HCT116 (cell line): ENCODE results near the gene BEND6. TPM values are rescaled to one million over a fixed set of nuclear protein-coding genes. Genes with fewer than 3 reads are reported as not detected.

Experiments used
- ATAC-seq: fragments of 200-7000 bp; cut with Tn5 transposase; 2 replicates; pipeline ENCODE4 v1.9.1; 2020; ENCODE audit warnings: mild to moderate bottlenecking, moderate library complexity
- Bru-seq: library from RNA; stranded (reverse); fragments of 400-500 nt; gene quantifications from one replicate; lab custom pipeline; 2021; lab: Mats Ljungman, UMichigan
- BruChase-seq, 2 experiments: library from RNA; stranded (reverse); fragments of 400-500 nt; gene quantifications; one replicate each; lab custom pipeline; 2021; lab: Mats Ljungman, UMichigan
- BruUV-seq: library from RNA; stranded (reverse); fragments of 400-500 nt; replicated peaks from 2 replicates; lab custom pipeline; 2021; lab: Mats Ljungman, UMichigan
- CTCF ChIA-PET: fragments of 300-600 bp; sonication (Branson Sonifier 250); formaldehyde crosslinking; loops from one replicate; lab custom pipeline; 2021; ENCODE audit warnings: antibody characterized with exemption; lab: Charles Lee
- POLR2A ChIA-PET: fragments of 300-600, 350-600 bp; sonication (Branson Sonifier 250); formaldehyde crosslinking; loops from one replicate; lab custom pipeline; 2021; ENCODE audit warnings: antibody characterized with exemption; lab: Charles Lee
- RAD21 ChIA-PET, 2 experiments: fragments of 300-600 bp; sonication (Branson Sonifier 250); formaldehyde crosslinking; loops; one replicate each; lab custom pipeline; 2023; ENCODE audit warnings: low total read pairs in 2 of 2; ENCODE audit not compliant: uncharacterized antibody in 2 of 2, unreplicated experiment in 2 of 2, low non-redundant PET in 1 of 2; lab: Charles Lee
- DNase-seq: peaks from one replicate; pipeline ENCODE4 v3.0.0-alpha.2; 2010; ENCODE audit warnings: low read depth, low spot score
- H2AFZ ChIP-seq: fragments of 200-600 bp; shearing (Covaris generic), sonication (generic); 2 replicates; pipeline ENCODE4 v1.6.1; 2017; ENCODE audit warnings: low read depth, mixed run types, mixed read lengths, antibody characterized with exemption, low read length; ENCODE audit not compliant: poor library complexity, severe bottlenecking
- H3K27ac ChIP-seq: 2 replicates; pipeline ENCODE4 v1.5.1; 2012; ENCODE audit warnings: low read depth, low read length
- H3K27me3 ChIP-seq: fragments of 200-600 bp; sonication (generic); 2 replicates; pipeline ENCODE4 v1.6.1; 2016; ENCODE audit warnings: mixed run types, low read length, mixed read lengths; ENCODE audit not compliant: insufficient read depth
- H3K36me3 ChIP-seq, 2 experiments: fragments of 200-500 bp in 1 of 2; fragments of 200-600 bp in 1 of 2; sonication (Bioruptor generic) in 1 of 2; sonication (generic) in 1 of 2; 2 replicates each; pipeline versions ENCODE4 v1.5.1 to v1.6.1; 2014 to 2016; ENCODE audit warnings: low read length in 2 of 2, inconsistent platforms in 1 of 2, mixed read lengths in 1 of 2, mixed run types in 1 of 2; ENCODE audit not compliant: insufficient read depth in 2 of 2, control insufficient read depth in 1 of 2
- H3K4me1 ChIP-seq, 2 experiments: fragments of 200-600 bp in 1 of 2; sonication (generic) in 1 of 2; 2 replicates each; pipeline versions ENCODE4 v1.5.1 to v1.6.1; 2012 to 2017; ENCODE audit warnings: low read length in 2 of 2, inconsistent platforms in 1 of 2, mild to moderate bottlenecking in 1 of 2, mixed read lengths in 1 of 2, mixed run types in 1 of 2, moderate library complexity in 1 of 2; ENCODE audit not compliant: insufficient read depth in 2 of 2, control insufficient read depth in 1 of 2
- H3K4me2 ChIP-seq: fragments of 200-600 bp; sonication (generic); 2 replicates; pipeline ENCODE4 v1.6.1; 2017; ENCODE audit warnings: mixed run types, low read length, mixed read lengths
- H3K4me3 ChIP-seq, 2 experiments: fragments of 200-600 bp in 1 of 2; sonication (generic) in 1 of 2; replicated peaks in 1 of 2; 2 replicates each; pipeline ENCODE4 v1.5.1; 2011 to 2016; ENCODE audit warnings: low read length in 2 of 2, control low read depth in 1 of 2, low read depth in 1 of 2, mild to moderate bottlenecking in 1 of 2, mixed read lengths in 1 of 2, mixed run types in 1 of 2
- H3K79me2 ChIP-seq: fragments of 200-600 bp; sonication (generic); 2 replicates; pipeline ENCODE4 v1.6.1; 2017; ENCODE audit warnings: mild to moderate bottlenecking, mixed run types, low read length, moderate library complexity, mixed read lengths; ENCODE audit not compliant: insufficient read depth
- H3K9ac ChIP-seq: fragments of 200-600 bp; sonication (generic); 2 replicates; pipeline ENCODE4 v1.6.1; 2016; ENCODE audit warnings: low read length, mixed read lengths
- H3K9me2 ChIP-seq: fragments of 200-600 bp; sonication (generic), shearing (Covaris generic); 2 replicates; pipeline ENCODE4 v1.6.1; 2017; ENCODE audit warnings: mixed run types, mild to moderate bottlenecking, moderate library complexity; ENCODE audit not compliant: insufficient read depth
- H3K9me3 ChIP-seq, 2 experiments: fragments of 200-500 bp in 1 of 2; fragments of 200-600 bp in 1 of 2; sonication (Bioruptor generic) in 1 of 2; sonication (generic) in 1 of 2; 2 replicates each; pipeline ENCODE4 v1.6.1; 2014 to 2017; ENCODE audit warnings: low read length in 2 of 2, mixed read lengths in 2 of 2, inconsistent platforms in 1 of 2, low read depth in 1 of 2, mild to moderate bottlenecking in 1 of 2, mixed run types in 1 of 2, moderate library complexity in 1 of 2; ENCODE audit not compliant: control insufficient read depth in 1 of 2, insufficient read depth in 1 of 2
- H4K20me1 ChIP-seq: fragments of 200-600 bp; sonication (generic), shearing (Covaris generic); 2 replicates; pipeline ENCODE4 v1.6.1; 2017; ENCODE audit warnings: mixed run types, mild to moderate bottlenecking, moderate library complexity; ENCODE audit not compliant: insufficient read depth
- CBX3 ChIP-seq: IDR thresholded peaks from 2 replicates; pipeline ENCODE4 v1.6.1; 2012; ENCODE audit warnings: low read depth
- CEBPB ChIP-seq: IDR thresholded peaks from 2 replicates; pipeline ENCODE4 v1.6.1; 2012; ENCODE audit warnings: low read depth
- ELF1 ChIP-seq: IDR thresholded peaks from 2 replicates; pipeline ENCODE4 v1.6.1; 2012; ENCODE audit warnings: low read depth, borderline replicate concordance
- EZH2 ChIP-seq: fragments of 200-600 bp; sonication (generic); IDR thresholded peaks from 2 replicates; pipeline ENCODE4 v1.6.1; 2017; ENCODE audit warnings: antibody characterized with exemption, mixed run types
- FOSL1 ChIP-seq: IDR thresholded peaks from 2 replicates; pipeline ENCODE4 v1.6.1; 2012; ENCODE audit warnings: low read depth
- JUND ChIP-seq: IDR thresholded peaks from 2 replicates; pipeline ENCODE4 v1.6.1; 2012
- POLR2A ChIP-seq: IDR thresholded peaks from 2 replicates; pipeline ENCODE4 v1.7.0; 2011; ENCODE audit warnings: borderline replicate concordance; ENCODE audit not compliant: insufficient read depth, insufficient read length; ENCODE audit errors: extremely low read depth
- POLR2AphosphoS5 ChIP-seq: IDR thresholded peaks from 2 replicates; pipeline ENCODE4 v1.6.1; 2011; ENCODE audit warnings: mild to moderate bottlenecking, low read depth, low read length, moderate library complexity
- RAD21 ChIP-seq: IDR thresholded peaks from 2 replicates; pipeline ENCODE4 v1.6.1; 2012; ENCODE audit warnings: low read depth, mild to moderate bottlenecking
- REST ChIP-seq: IDR thresholded peaks from 2 replicates; pipeline ENCODE4 v1.6.1; 2012; ENCODE audit warnings: low read depth
- SP1 ChIP-seq: IDR thresholded peaks from 2 replicates; pipeline ENCODE4 v1.6.1; 2012; ENCODE audit warnings: low read depth
- SRF ChIP-seq: IDR thresholded peaks from 2 replicates; pipeline ENCODE4 v1.6.1; 2012; ENCODE audit warnings: low read depth
- TCF7L2 ChIP-seq: IDR thresholded peaks from 2 replicates; pipeline ENCODE4 v1.7.0; 2011; ENCODE audit warnings: borderline replicate concordance, inconsistent platforms; ENCODE audit not compliant: insufficient read depth, insufficient read length; ENCODE audit errors: extremely low read depth
- ZBTB33 ChIP-seq: IDR thresholded peaks from 2 replicates; pipeline ENCODE4 v1.6.1; 2011; ENCODE audit warnings: mild to moderate bottlenecking, low read length, moderate library complexity; ENCODE audit not compliant: insufficient replicate concordance; ENCODE audit errors: extremely low read depth
- ZFX ChIP-seq: fragments of 450-650 bp; IDR thresholded peaks from 2 replicates; pipeline ENCODE4 v1.6.1; 2017
- intact Hi-C: fragments of 100-400 bp; cut with micrococcal nuclease; formaldehyde crosslinking; loops from 2 replicates; pipeline ENCODE4 v1.10.0; 2022
- long read RNA-seq: library from polyadenylated mRNA; unstranded; transcript quantifications from one replicate; pipeline ENCODE4 v2.0.0, GENCODE V29; 2021; ENCODE audit not compliant: unreplicated experiment
- polyA plus RNA-seq: library from polyadenylated mRNA; unstranded; fragments of >200 nt; gene quantifications from 2 replicates; pipeline ENCODE4 v1.2.1, GENCODE V29; 2012; ENCODE audit warnings: missing spikeins
- total RNA-seq: library from RNA; stranded (reverse); gene quantifications from one replicate; pipeline ENCODE4 v1.2.1, GENCODE V29; 2021; ENCODE audit not compliant: unreplicated experiment
- TF ChIP-seq, protein P1 (sequence below): IDR thresholded peaks from 2 replicates; pipeline ENCODE4 v1.6.1; 2012

Gene BEND6, protein sequence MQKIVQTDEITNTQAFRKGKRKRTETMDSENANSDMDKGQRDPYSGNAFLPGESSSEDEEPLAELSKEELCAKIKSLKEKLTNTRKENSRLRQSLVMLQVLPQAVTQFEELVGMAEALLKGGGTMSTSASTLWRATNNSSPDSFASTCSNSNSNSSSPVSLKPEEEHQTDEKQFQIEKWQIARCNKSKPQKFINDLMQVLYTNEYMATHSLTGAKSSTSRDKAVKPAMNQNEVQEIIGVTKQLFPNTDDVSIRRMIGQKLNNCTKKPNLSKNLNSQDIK
- total RNA-seq (4.0 TPM), Bru-seq, nascent RNA (percentile 45 among the genes with signal in this experiment), BruChase-seq, experiment 1, labeled RNA remaining after a 6-hour chase (percentile 45 among the genes with signal in this experiment), BruChase-seq, experiment 2, labeled RNA remaining after a 2-hour chase (percentile 45 among the genes with signal in this experiment)
- polyA plus RNA-seq: 0.69 and 1.3 TPM in 2 replicates
- long read RNA-seq, transcript BEND6-202 (7 exons, 2,379 nt): major isoform, 5 of 22 reads
- long read RNA-seq, partial matches to known transcripts: 3 of 22 reads
- long read RNA-seq, other reads (novel, unspliced or antisense): 11 of 22 reads

DNA sequence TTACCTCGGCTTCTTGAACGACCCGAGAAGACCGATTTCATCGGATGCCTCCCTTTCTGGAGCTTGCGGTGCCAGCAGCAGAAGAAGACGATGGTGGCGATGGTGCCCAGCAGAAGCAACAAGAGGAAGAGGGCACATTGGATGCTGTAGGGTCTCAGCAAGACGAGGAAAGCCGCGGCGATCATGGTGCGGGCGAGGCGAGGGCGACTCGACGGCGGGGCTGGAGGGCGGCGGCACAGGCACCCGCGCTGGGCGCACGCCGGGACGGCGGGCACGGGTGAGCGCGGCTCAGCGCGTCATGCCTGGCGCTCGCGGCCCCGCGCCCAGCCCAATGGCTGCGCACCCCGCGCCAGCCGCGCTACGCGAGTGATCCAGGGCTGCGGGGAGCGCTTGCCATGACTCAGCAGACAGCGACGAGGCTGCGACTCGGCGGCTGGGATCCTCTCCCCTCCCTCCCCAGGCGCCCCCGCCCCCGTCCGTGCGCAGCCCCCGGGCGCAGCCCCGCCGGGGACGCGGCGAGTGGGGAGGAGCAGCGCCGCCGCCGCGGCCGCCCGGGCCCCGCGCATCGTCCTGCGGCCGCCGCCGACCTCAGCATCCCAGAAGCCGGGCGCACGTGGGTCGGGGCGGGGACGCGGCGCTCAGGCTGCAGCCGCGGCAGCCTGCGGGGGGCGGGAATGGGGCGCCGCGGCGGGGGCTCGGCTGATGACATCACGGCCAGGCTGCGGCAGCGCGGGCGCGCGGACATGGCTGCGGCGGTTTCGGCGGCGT is at the start of gene BEND6:
Gene BEND6, plus strand, starts transcription at position 705 of the 768 bp plus-strand sequence. CDS start 26,704 bp downstream, outside the sequence.
- intact Hi-C loops: loop anchor here (1.0 to 5.0 kb wide), 5 partner anchors 16 to 362 kb away; partner anchors contain the start of gene BAG2
- no TSS peak for BruUV-seq
- peak within 1 kb of the TSS; percentile 97 for H3K9ac ChIP-seq
- peak; percentile 73 for ATAC-seq
- no peak for DNase-seq
- ChIA-PET RAD21 (interaction anchor here (0.5 to 1.2 kb wide), 3 partner anchors 50 to 52 kb away, joined by 4 to 13 read pairs (median 8); no protein-coding TSS in a partner anchor), CTCF (interaction anchor here (0.6 to 1.7 kb wide), 17 partner anchors 10 to 371 kb away, joined by 3 to 18 read pairs (median 3); partner anchors contain the start of genes BAG2 and PRIM2), POLR2A (interaction anchor here (1.0 to 1.4 kb wide), 4 partner anchors 16 to 138 kb away, joined by 3 to 10 read pairs (median 4); no protein-coding TSS in a partner anchor)
- no peaks in the 10 kb centered on the region for H3K9me2 ChIP-seq
- H3K27ac ChIP-seq: peak within 1 kb of the TSS; percentile 99
- H3K79me2 ChIP-seq: peaks cover 54% of the 10 kb centered on the region
- peak within 1 kb of the TSS; percentile 88 to 92 for H3K4me3 ChIP-seq
- H3K4me2 ChIP-seq: peak within 1 kb of the TSS; percentile 91
- peaks cover 7 to 32% of the 10 kb centered on the region in 2 experiments; a peak in 2 of 4 replicates for H3K36me3 ChIP-seq
- H3K27me3 ChIP-seq: no peaks in the 10 kb centered on the region
- H3K4me1 ChIP-seq: peaks cover 12 to 49% of the 10 kb centered on the region in 2 experiments
- H4K20me1 ChIP-seq: no peaks in the 10 kb centered on the region
- no peaks in the 10 kb centered on the region for H3K9me3 ChIP-seq
- H2AFZ ChIP-seq: peak within 1 kb of the TSS; percentile 73
- no peak for TF ChIP-seq SRF
- no peak for TF ChIP-seq RAD21
- 0 out of 2 replicates have a peak, but pooled peaks have one; percentile 5 for TF ChIP-seq FOSL1
- no peak for TF ChIP-seq EZH2
- no peak for TF ChIP-seq ELF1
- TF ChIP-seq CEBPB: no peak
- TF ChIP-seq, protein P1, sequence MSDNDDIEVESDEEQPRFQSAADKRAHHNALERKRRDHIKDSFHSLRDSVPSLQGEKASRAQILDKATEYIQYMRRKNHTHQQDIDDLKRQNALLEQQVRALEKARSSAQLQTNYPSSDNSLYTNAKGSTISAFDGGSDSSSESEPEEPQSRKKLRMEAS: peak; percentile 55
- no peak for TF ChIP-seq SP1
- no peak for TF ChIP-seq JUND
- peak; percentile 39 for TF ChIP-seq POLR2A
- TF ChIP-seq TCF7L2: no peak
- peak; percentile 41; the same call in 1 of the 2 replicates for TF ChIP-seq POLR2AphosphoS5
- TF ChIP-seq ZFX: peak; percentile 32; the same call in 1 of the 2 replicates
- TF ChIP-seq CBX3: no peak
- no peak for TF ChIP-seq REST
- TF ChIP-seq ZBTB33: no peak
